HepG2 (cell line): ENCODE measurements around the gene PLPP7. TPM values are rescaled to one million over a fixed set of nuclear protein-coding genes. Genes with fewer than 3 reads are reported as not detected.

ENCODE experiments used
- ATAC-seq: fragments of 200-7000 bp; cut with Tn5 transposase; 3 replicates; pipeline ENCODE4 v1.9.1; 2020; ENCODE audit warnings: mild to moderate bottlenecking, moderate library complexity
- BruUV-seq: library from RNA; stranded (reverse); fragments of 400-500 nt; replicated peaks from 2 replicates; lab custom pipeline; 2021; lab: Mats Ljungman, UMichigan
- CTCF ChIA-PET: fragments of 300-600 bp; formaldehyde crosslinking; extraction: SDS; loops from one replicate; lab custom pipeline; 2021; ENCODE audit warnings: low total read pairs, inconsistent platforms, low intra/inter-chr PET ratio; lab: Yijun Ruan, JAX
- POLR2A ChIA-PET: fragments of 350-600 bp; sonication (Branson Sonifier 250); formaldehyde crosslinking; loops from one replicate; lab custom pipeline; 2020; ENCODE audit warnings: antibody characterized with exemption, inconsistent platforms; lab: Yijun Ruan, JAX
- DNase-seq: peaks from one replicate; pipeline ENCODE4 v3.0.0-alpha.2; 2015; ENCODE audit warnings: low spot score
- FAIRE-seq: peaks from 3 replicates; lab custom pipeline; 2011; peaks lifted over from hg19 to GRCh38; lab: Jason Lieb, UNC
- H2AFZ ChIP-seq: one replicate; pipeline ENCODE4 v1.6.1; 2011; ENCODE audit warnings: low read length, inconsistent platforms
- H3K27ac ChIP-seq: fragments of 300-600 bp; 3 replicates; pipeline ENCODE4 v1.8.0; 2011; ENCODE audit warnings: mixed run types, mild to moderate bottlenecking, mixed read lengths, low read length, inconsistent platforms; ENCODE audit not compliant: insufficient read depth; ENCODE audit errors: extremely low read length
- H3K27me3 ChIP-seq, 2 experiments: fragments of 200-600 bp in 1 of 2; 2 replicates in 1 of 2; 3 replicates in 1 of 2; pipeline versions ENCODE4 v1.6.0 to v1.8.0; 2011; ENCODE audit warnings: low read length in 2 of 2, mild to moderate bottlenecking in 2 of 2, moderate library complexity in 2 of 2, inconsistent platforms in 1 of 2; ENCODE audit not compliant: insufficient read depth in 2 of 2, control insufficient read depth in 1 of 2
- H3K36me3 ChIP-seq, 2 experiments: fragments of 200-600 bp in 1 of 2; replicated peaks in 1 of 2; 2 replicates in 1 of 2; 3 replicates in 1 of 2; pipeline versions ENCODE4 v1.5.1 to v1.8.0; 2011; ENCODE audit warnings: low read length in 2 of 2, inconsistent platforms in 1 of 2; ENCODE audit not compliant: insufficient read depth in 2 of 2, control insufficient read depth in 1 of 2
- H3K4me1 ChIP-seq: 2 replicates; pipeline ENCODE4 v1.5.1; 2012; ENCODE audit warnings: low read length, inconsistent platforms; ENCODE audit not compliant: insufficient read depth
- H3K4me2 ChIP-seq: 2 replicates; pipeline ENCODE4 v1.6.0; 2011; ENCODE audit warnings: low read depth, low read length, inconsistent platforms
- H3K4me3 ChIP-seq, 3 experiments: fragments of 200-600 bp in 1 of 3; sonication (generic), shearing (Covaris generic) in 1 of 3; replicated peaks in 1 of 3; 2 replicates each; pipeline ENCODE4 v1.5.1; 2011 to 2016; ENCODE audit warnings: low read length in 3 of 3, inconsistent platforms in 2 of 3, low read depth in 2 of 3, mild to moderate bottlenecking in 2 of 3, control low read depth in 1 of 3, mixed read lengths in 1 of 3; ENCODE audit not compliant: insufficient read depth in 1 of 3
- H3K79me2 ChIP-seq: one replicate; pipeline ENCODE4 v1.6.1; 2011; ENCODE audit warnings: low read length, inconsistent platforms; ENCODE audit not compliant: insufficient read depth
- H3K9ac ChIP-seq: 2 replicates; pipeline ENCODE4 v1.6.0; 2011; ENCODE audit warnings: mild to moderate bottlenecking, low read depth, low read length, inconsistent platforms; ENCODE audit not compliant: insufficient read depth
- H3K9me3 ChIP-seq: 2 replicates; pipeline ENCODE4 v1.5.1; 2012; ENCODE audit warnings: mild to moderate bottlenecking, low read length
- H4K20me1 ChIP-seq: 2 replicates; pipeline ENCODE4 v1.6.0; 2011; ENCODE audit warnings: inconsistent platforms, mild to moderate bottlenecking, low read length, moderate library complexity; ENCODE audit not compliant: insufficient read depth
- CEBPG ChIP-seq: IDR thresholded peaks from 2 replicates; pipeline ENCODE4 v1.6.1; 2016
- MEIS2 ChIP-seq: sonication (generic); formaldehyde crosslinking; IDR thresholded peaks from 2 replicates; pipeline ENCODE4 v1.9.0; 2021; ENCODE audit warnings: mild to moderate bottlenecking, missing genetic modification reagents
- ZNF496 ChIP-seq: sonication (generic); formaldehyde crosslinking; IDR thresholded peaks from 2 replicates; pipeline ENCODE4 v1.8.1; 2023; ENCODE audit warnings: mild to moderate bottlenecking, moderate library complexity, missing genetic modification reagents; ENCODE audit not compliant: insufficient replicate concordance
- ZNF678 ChIP-seq: sonication (generic); formaldehyde crosslinking; IDR thresholded peaks from 2 replicates; pipeline ENCODE4 v1.4.0; 2020; ENCODE audit warnings: mild to moderate bottlenecking, missing genetic modification reagents
- WGBS: methylation state at CpG from one replicate; pipeline ENCODE4 v1.1.6; 2017; ENCODE audit warnings: low lambda C conversion rate; 5-methylcytosine and 5-hydroxymethylcytosine counted together
- in situ Hi-C: cut with HindIII; loops from 2 replicates; pipeline ENCODE4 v1.10.0; 2017; ENCODE audit warnings: low pct_unique_long_range_greater_than_20kb; ENCODE audit not compliant: extremely low pct_ligation_motif_present
- intact Hi-C: fragments of 100-400 bp; cut with micrococcal nuclease; formaldehyde crosslinking; loops from one replicate; pipeline ENCODE4 v1.10.0; 2022; ENCODE audit not compliant: unreplicated experiment
- polyA plus RNA-seq, 8 experiments: library from polyadenylated mRNA; depleted of rRNA in 3 of 8; stranded (reverse) in 7 of 8; unstranded in 1 of 8; fragments of >200 nt; fragmentation: Illumina TruSeq in 4 of 8; extraction: Trizol in 4 of 8; gene quantifications; 2 replicates each; pipeline versions ENCODE4 v1.2.1 to v1.2.3, GENCODE V29; 2011 to 2016; ENCODE audit warnings: low read depth in 4 of 8, missing spikeins in 1 of 8, mixed read lengths in 1 of 8; ENCODE audit not compliant: insufficient read depth in 1 of 8
- total RNA-seq, 5 experiments: library from RNA; depleted of rRNA; stranded (reverse); fragments of >200 nt; fragmentation: Illumina TruSeq; extraction: Trizol; gene quantifications; 2 replicates each; pipeline ENCODE4 v1.2.3, GENCODE V29; 2016; ENCODE audit warnings: low read depth in 1 of 5
- TF ChIP-seq, protein P1 (sequence below): sonication (generic); formaldehyde crosslinking; IDR thresholded peaks from 2 replicates; pipeline ENCODE4 v1.8.0; 2022; ENCODE audit warnings: mild to moderate bottlenecking, missing genetic modification reagents, borderline replicate concordance

PLPP7 gene
- total and polyA plus RNA-seq, 2 of the 13 experiments (the other 11 are each of a cell fraction or from before 2014, with no cell fraction given) = 0.33 to 1.2 TPM

DNA sequence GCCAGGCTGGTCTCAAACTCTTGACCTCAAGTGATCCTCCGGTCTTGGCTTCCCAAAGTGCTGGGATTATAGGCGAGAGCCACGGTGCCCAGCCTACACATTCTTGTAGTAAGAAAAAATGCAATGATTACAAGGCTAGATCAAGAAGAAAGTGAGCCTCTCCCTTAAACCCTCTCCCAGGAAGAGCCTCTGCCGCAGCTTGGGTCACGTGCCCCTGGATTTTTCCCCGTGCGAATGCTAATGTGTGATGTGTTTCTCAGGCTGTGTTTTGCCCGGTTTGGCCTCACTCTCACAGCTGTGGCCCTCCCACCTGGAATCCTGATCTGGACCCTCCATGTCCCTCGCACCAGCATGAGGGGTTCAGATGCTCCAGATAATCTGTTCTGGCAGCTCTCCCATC, 6.9 kb downstream of the PLPP7 start:
- ChIA-PET POLR2A (no interaction called here), CTCF (no interaction called here)
- H3K36me3 ChIP-seq = no peaks in the 10 kb centered on the region
- no peak overlapping the region for H2AFZ ChIP-seq
- H3K27ac ChIP-seq = no peak overlapping the region
- intact Hi-C loops = no loop called here
- no peak overlapping the region for H3K4me2 ChIP-seq
- FAIRE-seq (no peak), DNase-seq (no peak), ATAC-seq (no peak)
- H3K9me3 ChIP-seq = no peaks in the 10 kb centered on the region
- peaks cover 8 to 20% of the 10 kb centered on the region in 2 experiments; a peak in 3 of 5 replicates for H3K27me3 ChIP-seq
- H4K20me1 ChIP-seq = no peaks in the 10 kb centered on the region
- H3K79me2 ChIP-seq = no peaks in the 10 kb centered on the region
- H3K4me3 ChIP-seq = no peak overlapping the region
- no peaks in the 10 kb centered on the region for H3K4me1 ChIP-seq
- TF ChIP-seq, protein P1, sequence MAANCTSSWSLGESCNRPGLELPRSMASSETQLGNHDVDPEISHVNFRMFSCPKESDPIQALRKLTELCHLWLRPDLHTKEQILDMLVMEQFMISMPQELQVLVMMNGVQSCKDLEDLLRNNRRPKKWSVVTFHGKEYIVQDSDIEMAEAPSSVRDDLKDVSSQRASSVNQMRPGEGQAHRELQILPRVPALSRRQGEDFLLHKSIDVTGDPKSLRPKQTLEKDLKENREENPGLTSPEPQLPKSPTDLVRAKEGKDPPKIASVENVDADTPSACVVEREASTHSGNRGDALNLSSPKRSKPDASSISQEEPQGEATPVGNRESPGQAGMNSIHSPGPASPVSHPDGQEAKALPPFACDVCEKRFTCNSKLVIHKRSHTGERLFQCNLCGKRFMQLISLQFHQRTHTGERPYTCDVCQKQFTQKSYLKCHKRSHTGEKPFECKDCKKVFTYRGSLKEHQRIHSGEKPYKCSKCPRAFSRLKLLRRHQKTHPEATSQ (CRISPR knock-in tag) = no peak
- TF ChIP-seq CEBPG (CRISPR knock-in tag) (no peak), ZNF496 (CRISPR knock-in tag) (no peak), MEIS2 (CRISPR knock-in tag) (no peak)
- in situ Hi-C loops = no loop called here
- H3K9ac ChIP-seq = no peak overlapping the region
- WGBS = 4% methylated on average over 4 of the region's 9 CpGs
- no TSS peak for BruUV-seq

- H3K36me3 ChIP-seq = no peaks in the 10 kb centered on the region
- H3K27me3 ChIP-seq = peaks cover 8 to 20% of the 10 kb centered on the region in 2 experiments; a peak in 3 of 5 replicates
- no peak overlapping the region for H3K4me3 ChIP-seq
- H3K4me1 ChIP-seq = no peaks in the 10 kb centered on the region
- H3K4me2 ChIP-seq = no peak overlapping the region
- WGBS = 45% methylated on average over 6 of the region's 8 CpGs
- no peak overlapping the region for H3K27ac ChIP-seq
- no peak overlapping the region for H3K9ac ChIP-seq
- H2AFZ ChIP-seq = no peak overlapping the region
- no peak for TF ChIP-seq ZNF678 (CRISPR knock-in tag)
- BruUV-seq = no TSS peak
- FAIRE-seq (no peak), DNase-seq (no peak), ATAC-seq (no peak)
- no peaks in the 10 kb centered on the region for H3K9me3 ChIP-seq
- ChIA-PET POLR2A (no interaction called here), CTCF (no interaction called here)
- H4K20me1 ChIP-seq = no peaks in the 10 kb centered on the region
- H3K79me2 ChIP-seq = no peaks in the 10 kb centered on the region
- in situ Hi-C loops = no loop called here
- intact Hi-C loops = no loop called here
These were observed 7.5 kb downstream of the PLPP7 start for GRCh38 chr9:131296906-131297500.
